Hematopoietic multipotent progenitor cell treated with erythropoietin and hydrocortisone succinate and interleukin-3 and kit ligand, for 6 days (in vitro differentiated cells): ENCODE results near the gene ASPM.

ENCODE experiments used
- DNase-seq: peaks from one replicate; pipeline ENCODE4 v3.0.0-alpha.2; 2015

Gene ASPM, protein sequence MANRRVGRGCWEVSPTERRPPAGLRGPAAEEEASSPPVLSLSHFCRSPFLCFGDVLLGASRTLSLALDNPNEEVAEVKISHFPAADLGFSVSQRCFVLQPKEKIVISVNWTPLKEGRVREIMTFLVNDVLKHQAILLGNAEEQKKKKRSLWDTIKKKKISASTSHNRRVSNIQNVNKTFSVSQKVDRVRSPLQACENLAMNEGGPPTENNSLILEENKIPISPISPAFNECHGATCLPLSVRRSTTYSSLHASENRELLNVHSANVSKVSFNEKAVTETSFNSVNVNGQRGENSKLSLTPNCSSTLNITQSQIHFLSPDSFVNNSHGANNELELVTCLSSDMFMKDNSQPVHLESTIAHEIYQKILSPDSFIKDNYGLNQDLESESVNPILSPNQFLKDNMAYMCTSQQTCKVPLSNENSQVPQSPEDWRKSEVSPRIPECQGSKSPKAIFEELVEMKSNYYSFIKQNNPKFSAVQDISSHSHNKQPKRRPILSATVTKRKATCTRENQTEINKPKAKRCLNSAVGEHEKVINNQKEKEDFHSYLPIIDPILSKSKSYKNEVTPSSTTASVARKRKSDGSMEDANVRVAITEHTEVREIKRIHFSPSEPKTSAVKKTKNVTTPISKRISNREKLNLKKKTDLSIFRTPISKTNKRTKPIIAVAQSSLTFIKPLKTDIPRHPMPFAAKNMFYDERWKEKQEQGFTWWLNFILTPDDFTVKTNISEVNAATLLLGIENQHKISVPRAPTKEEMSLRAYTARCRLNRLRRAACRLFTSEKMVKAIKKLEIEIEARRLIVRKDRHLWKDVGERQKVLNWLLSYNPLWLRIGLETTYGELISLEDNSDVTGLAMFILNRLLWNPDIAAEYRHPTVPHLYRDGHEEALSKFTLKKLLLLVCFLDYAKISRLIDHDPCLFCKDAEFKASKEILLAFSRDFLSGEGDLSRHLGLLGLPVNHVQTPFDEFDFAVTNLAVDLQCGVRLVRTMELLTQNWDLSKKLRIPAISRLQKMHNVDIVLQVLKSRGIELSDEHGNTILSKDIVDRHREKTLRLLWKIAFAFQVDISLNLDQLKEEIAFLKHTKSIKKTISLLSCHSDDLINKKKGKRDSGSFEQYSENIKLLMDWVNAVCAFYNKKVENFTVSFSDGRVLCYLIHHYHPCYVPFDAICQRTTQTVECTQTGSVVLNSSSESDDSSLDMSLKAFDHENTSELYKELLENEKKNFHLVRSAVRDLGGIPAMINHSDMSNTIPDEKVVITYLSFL (N-terminal part only)

GRCh38 chr1:197146101-197147095 is at the start of gene ASPM:
ASPM (minus strand) TSS chr1:197146669; CDS start chr1:197146437, 232 bp downstream.
- DNase-seq, result peak; percentile 98

GRCh38 chr1:197195100-197195499 is 48.6 kb upstream of the ASPM start:
- DNase-seq, result no peak

GRCh38 chr1:197184190-197184589 is 37.7 kb upstream of the ASPM start:
- DNase-seq, result peak; percentile 47

- no peak for DNase-seq
These were observed 36.8 kb upstream of the ASPM start for GRCh38 chr1:197183195-197183748.

- DNase-seq, result no peak
These were observed 36.2 kb upstream of the ASPM start for GRCh38 chr1:197182716-197183115.

DNA sequence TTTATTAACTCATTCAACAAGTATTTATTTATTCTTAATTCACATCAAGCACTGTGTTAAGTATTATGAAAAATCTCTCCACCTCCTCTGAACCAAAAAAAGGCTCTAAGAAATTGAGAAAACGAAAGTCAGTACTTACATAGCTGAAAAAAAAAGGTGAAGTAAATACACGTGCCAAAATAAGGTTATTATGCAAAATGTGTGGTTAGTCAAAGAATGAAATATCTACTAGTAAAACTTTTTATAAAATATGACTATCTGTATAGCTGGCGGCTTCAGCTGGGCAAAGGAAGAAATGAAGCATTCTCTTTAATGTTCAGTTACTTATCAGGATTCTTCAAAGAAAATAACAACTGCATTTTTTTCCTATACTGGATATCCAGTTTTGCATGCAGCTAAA is 35.5 kb upstream of the ASPM start:
- no peak for DNase-seq

DNA sequence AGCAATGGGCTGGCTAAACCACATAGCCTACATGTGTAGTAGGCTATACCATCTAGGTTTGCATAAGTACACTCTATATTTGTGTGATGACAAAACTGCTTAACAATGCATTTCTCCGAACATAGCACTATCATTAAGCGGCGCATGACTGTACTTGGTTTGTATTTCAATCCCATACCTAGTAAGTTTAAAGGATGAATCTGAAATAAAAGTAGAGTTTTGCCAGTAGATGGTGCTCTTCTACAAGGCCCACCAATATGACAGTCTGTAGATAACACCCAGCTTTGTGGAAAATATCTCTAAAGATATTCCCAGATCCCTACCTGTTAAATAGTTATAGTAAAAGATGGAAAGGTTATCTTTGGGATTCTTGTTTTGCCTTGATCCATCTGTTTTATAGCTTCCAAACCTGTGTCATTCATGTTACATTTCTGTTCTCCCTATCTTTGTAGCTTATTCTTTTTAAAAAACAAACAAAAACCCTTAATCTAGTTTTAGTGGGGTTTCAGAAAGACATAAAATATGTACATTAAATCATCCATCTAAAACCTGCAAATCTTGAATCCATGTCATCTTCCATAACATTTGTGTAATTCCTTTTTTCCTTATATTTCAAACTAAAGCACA is 33.9 kb upstream of the ASPM start:
- peak; percentile 74 for DNase-seq

GRCh38 chr1:197178998-197179397 is 32.5 kb upstream of the ASPM start:
- DNase-seq, result peak; percentile 69

- DNase-seq, result no peak
These were observed 28.3 kb upstream of the ASPM start for GRCh38 chr1:197174818-197175217.

DNA sequence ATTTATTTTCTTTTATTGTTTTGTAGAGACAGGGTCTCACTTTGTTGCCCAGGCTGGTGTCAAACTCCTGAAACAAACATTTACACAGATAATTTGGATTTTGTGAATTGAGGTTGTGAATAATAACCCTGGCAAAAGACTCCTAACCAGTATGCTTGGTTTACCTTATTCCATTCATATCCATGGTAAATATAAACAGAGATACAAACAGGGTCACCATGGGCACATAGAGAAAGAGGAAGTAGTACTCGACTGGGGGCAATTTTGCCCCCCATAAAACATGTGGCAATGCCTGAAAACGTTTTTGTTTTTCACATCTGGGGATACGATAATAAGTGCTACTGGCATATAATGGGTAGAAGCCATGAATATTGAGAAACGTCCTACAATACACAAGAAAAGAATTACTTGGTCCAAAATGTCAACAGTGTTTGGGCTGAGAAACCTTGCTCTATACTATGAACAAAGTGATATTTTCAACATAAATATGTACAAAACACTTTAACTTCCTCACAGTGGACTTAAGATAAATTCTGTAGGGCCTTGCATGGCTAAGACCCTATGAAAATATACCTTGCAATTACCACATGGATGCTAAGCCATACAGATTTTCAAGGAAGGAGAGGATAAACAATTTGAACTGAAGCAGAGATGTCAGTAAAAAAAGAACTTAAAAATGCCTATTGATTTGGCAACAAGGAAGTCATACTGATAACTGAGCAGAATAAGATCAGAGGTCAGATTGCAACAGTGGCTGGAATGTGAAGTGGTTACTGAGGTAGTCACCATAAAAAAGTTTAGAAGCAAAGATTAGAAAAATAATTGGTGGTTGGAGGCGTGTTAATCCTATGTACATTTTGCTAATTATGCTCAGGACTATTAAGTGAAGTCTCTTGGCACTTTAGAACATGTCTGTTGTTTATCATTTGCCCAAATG is 27.4 kb upstream of the ASPM start:
- peak; percentile 58 for DNase-seq

- DNase-seq, result no peak
These were observed 25.1 kb upstream of the ASPM start for GRCh38 chr1:197171531-197171930.

- DNase-seq, result no peak
These were observed 24.1 kb upstream of the ASPM start for GRCh38 chr1:197170538-197170937.

GRCh38 chr1:197159461-197159860 is 13.0 kb upstream of the ASPM start:
- DNase-seq, result no peak

- DNase-seq, result no peak
These were observed 10.2 kb upstream of the ASPM start for GRCh38 chr1:197156692-197157091.

DNA sequence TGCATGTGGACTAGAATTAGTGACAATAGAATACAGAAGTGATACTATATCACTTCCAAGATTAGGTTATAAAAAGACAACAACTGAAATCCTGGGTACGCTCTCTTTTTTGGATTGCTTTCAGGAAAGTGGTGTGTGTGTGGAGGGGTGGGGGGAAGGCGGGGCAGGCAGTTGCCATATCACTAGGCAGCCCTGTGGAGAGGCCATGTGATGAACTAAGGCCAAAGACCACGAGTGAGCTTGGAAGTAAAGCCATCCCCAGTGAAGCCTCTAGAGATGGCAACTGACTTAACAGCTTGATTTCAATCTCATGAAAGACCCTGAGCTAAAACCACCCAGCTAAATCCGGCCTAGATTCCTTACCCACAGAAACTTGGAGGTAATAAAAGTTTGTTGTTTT is 6.2 kb upstream of the ASPM start:
- DNase-seq, result peak; percentile 47

DNA sequence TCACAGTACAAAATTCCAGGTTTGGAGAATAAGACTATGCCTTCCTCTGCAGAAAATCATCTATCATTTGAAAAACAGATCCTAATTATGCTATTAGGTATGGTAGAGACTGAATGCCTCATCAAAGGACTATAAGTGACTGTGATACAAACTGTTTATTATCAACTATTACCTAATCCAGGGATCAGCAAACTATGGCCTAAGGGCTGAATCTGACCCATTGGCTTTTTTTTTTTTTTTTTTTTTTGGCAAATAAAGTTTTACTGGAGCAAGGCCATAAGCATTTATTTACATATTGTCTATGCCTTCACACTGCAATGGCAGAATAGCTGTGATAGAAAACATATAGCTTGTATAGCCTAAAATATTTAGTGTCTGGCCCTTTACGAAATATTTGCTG is 4.7 kb upstream of the ASPM start:
- DNase-seq, result no peak

- no peak for DNase-seq
These were observed 4.0 kb upstream of the ASPM start for GRCh38 chr1:197150336-197151005.

DNA sequence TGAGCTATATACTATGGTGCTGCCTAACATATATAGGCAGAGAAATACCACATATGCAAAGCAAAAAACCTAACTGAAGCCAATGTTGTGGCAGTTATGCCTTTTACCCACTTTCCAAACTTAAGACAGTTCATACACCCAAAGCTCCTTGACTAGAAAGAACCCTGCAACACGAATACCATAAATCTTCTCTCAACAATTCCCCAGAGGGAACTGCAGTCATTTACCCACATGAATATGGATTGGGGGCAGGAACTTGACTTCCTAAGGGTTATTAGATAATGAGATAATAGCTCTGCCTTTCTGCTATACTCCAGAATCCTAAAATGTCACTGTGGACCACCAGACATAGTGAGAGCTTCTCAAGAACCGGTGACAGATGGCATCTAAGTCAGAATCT is 2.9 kb upstream of the ASPM start:
- DNase-seq, result no peak

DNA sequence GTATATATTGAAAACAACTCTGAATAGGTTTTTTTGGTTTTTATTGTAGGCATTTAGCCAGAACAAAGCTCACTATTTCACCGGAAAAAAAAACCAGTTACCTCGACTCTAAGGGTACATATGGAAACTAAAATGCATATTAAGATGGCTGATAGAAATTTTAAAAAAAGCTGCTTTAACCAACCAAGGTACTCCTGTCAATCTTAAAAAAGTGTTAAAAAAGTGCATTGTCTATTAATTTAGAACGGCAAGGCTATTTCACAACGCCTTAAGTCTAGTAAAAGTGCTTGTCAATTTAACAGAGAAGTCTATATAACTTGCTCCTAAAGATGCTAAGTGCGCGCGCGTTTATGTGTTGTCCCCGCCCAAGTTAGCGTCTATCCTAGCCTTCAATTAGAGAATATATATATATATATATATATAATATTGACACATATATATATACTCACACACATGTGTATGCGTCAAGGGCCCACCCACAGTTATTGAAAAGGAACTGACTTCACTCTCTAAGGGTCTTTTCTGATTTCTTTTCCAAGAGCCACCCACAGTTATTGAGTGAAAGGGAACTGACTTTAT is 934 bp downstream of the ASPM start:
- peak; percentile 51 for DNase-seq
